ENCODE results near the gene TBCA.

GRCh38 chr5:77791926-77792325 is 15.8 kb upstream of the TBCA start:
- no peak for TF ChIP-seq CTCF (IDR thresholded peaks at IDR 0.05)
- TF ChIP-seq POLR2A (IDR thresholded peaks at IDR 0.05), result no peak
- no peak for TF ChIP-seq POLR2AphosphoS5 (IDR thresholded peaks at IDR 0.05)
